Sciatic nerve (tissue), 2 donors: Measurements from ENCODE around the gene GJD3. TPM values are rescaled to one million over a fixed set of nuclear protein-coding genes. Genes with fewer than 3 reads are reported as not detected.
A peak's percentile ranks its signal among the peaks of the same experiment; 100 is the strongest.
"Not testable (repeated sequence)": the region's sequence is repeated elsewhere in the genome, so short reads cannot be mapped to it uniquely, and the experiment has no call there.

ENCODE experiments used
- ATAC-seq: fragments of 200-7000 bp; cut with Tn5 transposase; one replicate; pipeline ENCODE4 v1.9.1; 2020; ENCODE audit warnings: mild to moderate bottlenecking, moderate library complexity
- DNase-seq: peaks from one replicate; pipeline ENCODE4 v3.0.0-alpha.2; 2020; ENCODE audit warnings: low spot score
- intact Hi-C: fragments of 100-400 bp; cut with DNase I; formaldehyde crosslinking; loops from one replicate; pipeline ENCODE4 v1.14.2; 2022
- total RNA-seq: library from RNA; stranded (reverse); fragmentation: NEBNext Ultra II Directional; extraction: Animal tissue kit (Norgen Biotek cat#: 25700); gene quantifications from one replicate; pipeline ENCODE4 v1.2.1, GENCODE V29; 2021
- donor health status: DM: no; HTN: no; CAD: no.
- donor health status: DM: no; HTN: no; CAD: no.

Gene GJD3
- total RNA-seq, 1 donor from 2014 or later: not detected

- DNase-seq: no peak
- ATAC-seq: no peak
- intact Hi-C loops: no loop called here
Measured at GRCh38 chr17:40372031-40372430, 7.5 kb upstream of the GJD3 start.

DNA sequence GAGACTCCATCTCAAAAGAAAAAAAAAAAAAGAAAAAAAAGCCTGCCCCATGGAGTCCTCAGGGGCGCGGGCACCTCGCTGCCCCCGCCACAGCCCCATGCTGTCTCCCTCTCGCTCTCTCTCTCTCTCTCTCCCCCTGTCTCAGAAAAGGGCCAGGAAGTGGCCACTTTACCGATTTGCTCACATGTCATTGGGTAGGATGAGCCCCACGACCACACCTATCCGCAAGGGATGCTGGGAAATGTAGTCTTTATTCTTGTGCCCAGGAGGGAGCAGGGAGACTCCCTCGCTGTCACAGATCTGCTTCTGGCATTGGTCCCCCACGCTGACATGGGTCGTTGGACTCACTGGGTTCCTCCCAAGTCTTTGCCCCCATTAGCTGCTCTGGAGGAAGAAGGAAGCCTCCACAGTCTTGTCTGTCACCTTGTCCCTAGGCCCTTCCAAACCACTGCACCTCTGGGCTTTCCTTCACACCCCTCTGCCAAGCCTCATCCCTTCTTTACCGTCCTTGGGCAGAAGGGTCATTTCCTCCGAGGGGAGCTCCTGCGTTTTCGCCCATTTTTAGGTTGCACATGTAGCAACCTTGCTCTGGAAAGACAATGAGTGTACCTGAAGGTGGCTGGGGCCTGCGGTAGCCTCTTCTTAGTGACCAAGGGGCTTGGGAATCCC is 6.9 kb upstream of the GJD3 start:
- DNase-seq: no peak
- no peak for ATAC-seq
- intact Hi-C loops: no loop called here

DNA sequence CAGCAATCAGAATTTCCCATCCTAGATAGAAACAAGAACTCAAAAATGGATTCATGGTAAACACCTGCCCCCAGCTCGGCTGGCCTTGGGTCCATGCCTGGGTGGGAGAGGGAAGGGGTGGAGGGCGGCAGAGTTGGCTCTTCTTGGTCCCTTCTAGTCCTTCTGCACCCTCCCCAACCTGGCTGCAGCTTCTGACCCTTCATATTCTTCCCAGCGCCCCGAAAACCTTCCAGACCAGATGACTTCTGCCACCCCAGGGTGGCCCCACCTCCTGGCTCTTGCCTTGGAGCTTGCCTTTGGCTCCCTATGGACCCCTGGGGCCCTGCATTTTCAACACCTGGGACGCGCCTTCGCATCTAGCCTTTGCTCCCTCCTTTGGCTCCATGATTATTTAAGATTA is 5.4 kb upstream of the GJD3 start:
- DNase-seq: no peak
- no peak for ATAC-seq
- intact Hi-C loops: no loop called here

DNA sequence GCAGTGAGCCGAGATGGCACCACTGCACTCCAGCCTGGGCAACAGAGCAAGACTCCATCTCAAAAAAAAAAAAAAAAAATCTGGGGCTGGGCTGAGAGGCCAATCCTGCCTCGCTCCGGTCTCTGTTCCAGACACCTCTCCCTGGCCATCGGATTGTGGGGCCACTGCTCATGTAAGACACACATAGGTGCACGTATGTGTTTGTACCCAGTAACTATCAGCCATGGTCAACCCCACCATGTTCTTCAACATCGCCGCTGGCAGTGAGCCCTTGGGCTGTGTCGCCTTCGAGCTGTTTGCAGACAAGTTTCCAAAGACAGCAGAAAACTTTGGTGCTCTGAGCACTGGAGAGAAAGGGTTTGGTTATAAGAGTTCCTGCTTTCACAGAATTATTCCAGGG is 3.2 kb upstream of the GJD3 start:
- intact Hi-C loops, ATAC-seq, DNase-seq: not testable (repeated sequence)

DNA sequence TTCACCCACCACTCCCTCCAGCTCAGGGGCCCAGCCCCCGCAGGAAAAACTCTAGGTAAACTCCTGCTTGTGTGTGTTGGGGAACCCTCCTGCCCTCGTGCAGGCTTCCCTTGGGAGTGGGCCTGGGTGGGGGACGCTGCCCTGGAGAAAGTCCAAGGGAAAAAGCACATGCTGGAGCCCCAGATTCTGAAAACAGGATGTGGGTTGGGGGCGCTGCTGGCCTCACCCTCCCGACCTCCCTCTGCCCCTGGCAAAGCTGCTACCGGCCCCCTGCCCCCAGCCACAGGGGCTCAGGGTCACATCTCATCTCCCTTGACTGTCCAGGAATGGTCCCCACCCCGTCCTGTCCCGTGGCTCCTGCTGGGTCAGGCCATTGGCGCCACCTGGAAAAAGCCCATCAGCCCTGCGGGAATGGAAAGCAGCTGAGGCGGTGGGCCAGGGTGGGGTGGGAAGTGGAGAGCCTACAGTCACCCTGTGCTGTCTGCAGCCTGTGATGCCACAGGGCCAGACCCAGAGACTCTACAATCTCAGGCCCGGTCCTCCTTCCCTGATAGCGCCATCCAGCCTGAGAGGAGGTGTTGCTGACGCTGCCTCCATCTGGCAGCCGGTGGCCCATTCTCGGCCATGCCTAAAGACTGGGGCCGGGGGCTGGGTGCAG is 2.5 kb upstream of the GJD3 start:
- ATAC-seq: no peak
- no peak for DNase-seq
- intact Hi-C loops: no loop called here

DNA sequence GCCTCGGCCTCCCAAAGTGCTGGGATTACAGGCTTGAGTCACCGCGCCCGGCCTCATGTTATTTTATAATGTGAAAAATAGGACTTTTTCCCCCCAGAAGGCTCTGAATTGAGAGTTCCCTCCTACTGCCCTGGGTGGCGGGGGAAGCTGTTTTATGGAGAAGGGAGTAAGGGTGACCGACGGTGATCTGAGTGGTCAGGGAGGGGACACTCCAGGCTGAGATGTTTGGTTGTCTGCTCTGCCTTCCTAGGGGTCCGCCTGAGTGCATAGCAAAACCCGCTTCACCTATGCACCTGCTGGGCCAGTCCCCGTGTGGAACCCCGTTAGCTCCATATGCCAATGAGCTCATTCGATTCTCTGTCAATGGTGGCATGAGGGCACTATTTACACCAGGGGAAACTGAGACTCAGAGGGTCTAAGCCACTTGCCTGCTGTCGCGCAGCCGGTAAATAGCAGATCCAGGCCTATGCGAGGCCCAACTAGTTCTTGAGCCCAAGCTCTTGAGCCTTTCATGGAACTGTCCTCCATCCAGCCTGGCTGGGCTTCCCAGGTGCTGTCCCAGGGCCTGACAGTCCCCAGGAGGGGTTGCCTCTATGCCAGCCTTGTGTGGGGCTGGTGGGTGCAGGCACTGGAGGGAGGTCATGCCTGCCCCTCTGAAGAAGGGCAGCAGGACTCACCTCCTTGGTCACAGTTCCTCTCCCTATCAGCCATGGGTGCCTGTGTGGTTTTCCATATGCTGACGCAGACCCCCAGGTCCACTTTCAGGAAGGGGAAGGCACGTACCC is 1.7 kb upstream of the GJD3 start:
- ATAC-seq: no peak
- DNase-seq: no peak
- intact Hi-C loops: no loop called here

DNA sequence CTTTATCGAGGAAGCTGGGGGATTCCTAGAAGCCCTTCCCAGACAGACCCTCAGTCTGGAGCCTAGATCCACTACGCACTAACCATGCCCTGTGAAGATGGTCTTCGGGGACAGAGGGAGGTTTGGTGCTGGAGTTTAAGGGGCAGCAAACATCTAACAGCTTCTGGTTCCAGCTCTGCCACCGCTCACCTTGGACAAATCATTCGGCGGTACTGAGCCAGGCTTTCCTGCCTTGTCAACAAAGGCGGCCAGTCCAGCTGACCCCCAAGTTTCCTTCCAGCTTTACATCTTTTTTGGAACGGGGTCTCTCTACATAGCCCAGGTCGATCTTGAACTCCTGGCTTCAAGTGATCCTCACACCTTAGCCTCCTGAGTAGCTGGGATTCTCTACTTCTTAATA is 369 bp upstream of the GJD3 start:
- ATAC-seq (no peak), DNase-seq (no peak)
- intact Hi-C loops: no loop called here

DNA sequence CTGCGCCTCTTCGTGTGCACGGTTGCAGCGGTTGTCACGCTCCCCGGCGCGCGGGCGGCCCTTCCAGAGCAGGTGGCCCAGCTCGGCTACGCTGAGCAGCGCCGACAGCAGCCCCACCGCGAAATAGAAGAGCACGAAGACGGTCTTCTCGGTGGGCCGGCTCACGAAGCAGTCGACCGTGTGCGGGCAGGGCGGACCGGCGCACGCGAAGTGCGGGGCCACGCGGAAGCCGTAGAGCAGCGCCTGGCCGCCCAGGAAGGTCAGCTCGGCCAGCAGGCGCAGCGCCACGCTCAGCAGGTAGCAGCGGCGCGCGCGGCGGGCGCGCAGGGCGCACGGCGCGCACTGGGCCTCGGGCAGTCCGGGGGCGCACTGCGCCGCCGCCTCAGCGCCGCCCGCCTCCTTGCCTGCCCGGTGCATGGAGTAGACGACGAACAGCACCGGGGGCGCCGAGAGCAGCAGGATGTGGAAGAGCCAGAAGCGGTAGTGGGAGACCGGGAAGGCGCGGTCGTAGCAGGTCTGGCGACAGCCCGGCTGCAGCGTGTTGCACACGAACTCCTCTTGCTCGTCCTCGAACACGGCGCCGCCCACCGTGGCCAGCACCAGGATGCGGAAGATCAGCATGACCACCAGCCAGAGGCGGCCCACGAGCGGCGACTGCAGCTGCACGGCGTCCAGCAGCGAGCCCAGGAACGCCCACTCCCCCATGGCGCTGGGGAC is 1.3 kb downstream of the GJD3 start:
- ATAC-seq: no peak
- intact Hi-C loops: no loop called here
- DNase-seq: peak; percentile 59

GRCh38 chr17:40362696-40363110 is 1.8 kb downstream of the GJD3 start:
- DNase-seq: peak; percentile 70
- intact Hi-C loops: no loop called here
- ATAC-seq: peak; percentile 14

- no peak for ATAC-seq
- intact Hi-C loops: no loop called here
- no peak for DNase-seq
Measured at GRCh38 chr17:40361925-40362695, 2.4 kb downstream of the GJD3 start.

GRCh38 chr17:40361063-40361924 is 3.2 kb downstream of the GJD3 start:
- no peak for ATAC-seq
- DNase-seq: no peak
- intact Hi-C loops: no loop called here

DNA sequence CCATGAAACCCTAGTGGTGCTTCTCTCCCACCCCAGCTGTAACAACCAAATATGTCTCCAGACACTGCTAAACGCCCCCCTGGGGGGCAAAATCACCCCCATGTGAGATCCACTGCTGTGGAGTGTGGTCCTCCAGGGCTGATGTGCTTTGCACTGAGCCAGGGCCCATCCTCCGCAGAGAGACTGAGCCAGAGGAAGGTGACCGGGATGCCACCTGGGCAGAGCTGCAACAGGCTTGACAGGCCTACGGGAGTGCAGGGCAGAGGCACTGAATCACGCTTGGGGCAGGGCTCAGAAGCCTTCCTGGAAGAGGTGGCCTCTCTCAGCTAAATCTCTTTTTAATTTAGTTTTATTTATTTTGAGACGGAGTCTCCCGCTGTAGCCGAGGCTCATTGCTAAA is 4.4 kb downstream of the GJD3 start:
- ATAC-seq: no peak
- DNase-seq: no peak
- intact Hi-C loops: no loop called here

GRCh38 chr17:40358323-40359038 is 6.1 kb downstream of the GJD3 start:
- intact Hi-C loops: no loop called here
- DNase-seq: peak; percentile 96
- ATAC-seq: peak; percentile 74

- peak; percentile 63 for DNase-seq
- peak; percentile 11 for ATAC-seq
- intact Hi-C loops: no loop called here
Measured at GRCh38 chr17:40356990-40357881, 7.3 kb downstream of the GJD3 start.

- intact Hi-C loops: loop anchor here (2.0 kb wide), 1 partner anchor 53 kb away; no protein-coding TSS in a partner anchor
- DNase-seq (no peak), ATAC-seq (peak; percentile 45)
Measured at GRCh38 chr17:40355804-40356758, 8.5 kb downstream of the GJD3 start.
